Parathyroid adenoma (tissue), 2 donors: ENCODE measurements around the gene ZNF816.

ENCODE experiments used
- H2AFZ ChIP-seq: fragments of 300-600 bp; sonication (generic); one replicate; pipeline ENCODE4 v1.7.0; 2017; ENCODE audit warnings: antibody characterized with exemption, mild to moderate bottlenecking
- H3K27ac ChIP-seq: fragments of 300-600 bp; sonication (generic); one replicate; pipeline ENCODE4 v1.7.0; 2017
- H3K27me3 ChIP-seq: fragments of 300-600 bp; sonication (generic); one replicate; pipeline ENCODE4 v1.7.0; 2017; ENCODE audit warnings: low read length; ENCODE audit not compliant: control insufficient read depth, insufficient read depth
- H3K36me3 ChIP-seq: fragments of 300-600 bp; sonication (generic); one replicate; pipeline ENCODE4 v1.7.0; 2017; ENCODE audit warnings: low read length; ENCODE audit not compliant: control insufficient read depth, insufficient read depth
- H3K4me1 ChIP-seq: fragments of 300-600 bp; sonication (generic); one replicate; pipeline ENCODE4 v1.7.0; 2017; ENCODE audit warnings: control low read depth
- H3K4me2 ChIP-seq: fragments of 300-600 bp; sonication (generic); one replicate; pipeline ENCODE4 v1.7.0; 2017; ENCODE audit warnings: low read length
- H3K4me3 ChIP-seq: fragments of 300-600 bp; sonication (generic); one replicate; pipeline ENCODE4 v1.7.0; 2017; ENCODE audit warnings: low read depth, low read length
- H3K79me2 ChIP-seq: fragments of 300-600 bp; sonication (generic); one replicate; pipeline ENCODE4 v1.7.0; 2017; ENCODE audit warnings: control low read depth
- H3K9ac ChIP-seq: fragments of 300-600 bp; sonication (generic); one replicate; pipeline ENCODE4 v1.7.0; 2017; ENCODE audit warnings: mild to moderate bottlenecking
- H3K9me3 ChIP-seq: fragments of 300-600 bp; sonication (generic); one replicate; pipeline ENCODE4 v1.7.0; 2017; ENCODE audit warnings: low read length; ENCODE audit not compliant: control insufficient read depth
- CTCF ChIP-seq: fragments of 300-600 bp; sonication (generic); IDR thresholded peaks from one replicate; pipeline ENCODE4 v1.7.0; 2017; ENCODE audit warnings: antibody characterized with exemption, mild to moderate bottlenecking
- donor health status: primary hyperparathyroidism.

The ZNF816 gene

GRCh38 chr19:53007606-53008005 lies 44.9 kb upstream of the ZNF816 start:
- Histone ChIP-seq H3K9ac (no peak overlapping the region), H3K9me3 (no peaks in the 10 kb centered on the region), H3K36me3 (no peaks in the 10 kb centered on the region), H3K4me3 (no peak overlapping the region), H3K4me2 (no peak overlapping the region), H3K27me3 (no peaks in the 10 kb centered on the region), H3K4me1 (no peaks in the 10 kb centered on the region), H3K79me2 (no peaks in the 10 kb centered on the region), H3K27ac (no peak overlapping the region), H2AFZ (no peak overlapping the region)
- no peak for TF ChIP-seq CTCF

GRCh38 chr19:53007200-53007599 lies 44.5 kb upstream of the ZNF816 start:
- Histone ChIP-seq H3K79me2 (no peaks in the 10 kb centered on the region), H3K4me3 (no peak overlapping the region), H3K27ac (no peak overlapping the region), H3K36me3 (no peaks in the 10 kb centered on the region), H2AFZ (no peak overlapping the region), H3K9ac (no peak overlapping the region), H3K27me3 (no peaks in the 10 kb centered on the region), H3K4me2 (no peak overlapping the region), H3K4me1 (no peaks in the 10 kb centered on the region), H3K9me3 (no peaks in the 10 kb centered on the region)
- TF ChIP-seq CTCF: no peak

- Histone ChIP-seq H3K79me2 (no peaks in the 10 kb centered on the region), H3K4me2 (no peak overlapping the region), H3K4me1 (no peaks in the 10 kb centered on the region), H3K9ac (no peak overlapping the region), H3K36me3 (no peaks in the 10 kb centered on the region), H3K27me3 (no peaks in the 10 kb centered on the region), H2AFZ (no peak overlapping the region), H3K27ac (no peak overlapping the region), H3K9me3 (no peaks in the 10 kb centered on the region), H3K4me3 (no peak overlapping the region)
- TF ChIP-seq CTCF: no peak
Measured at GRCh38 chr19:53004242-53004641, 41.6 kb upstream of the ZNF816 start.

- Histone ChIP-seq H3K4me3 (no peak overlapping the region), H3K27me3 (no peaks in the 10 kb centered on the region)
Measured at GRCh38 chr19:53002479-53002878, 39.8 kb upstream of the ZNF816 start.

More at GRCh38 chr19:53002479-53002878, 39.8 kb upstream of the ZNF816 start:
- Histone ChIP-seq H3K4me1 (no peaks in the 10 kb centered on the region), H3K4me2 (no peak overlapping the region), H2AFZ (no peak overlapping the region), H3K36me3 (no peaks in the 10 kb centered on the region), H3K79me2 (no peaks in the 10 kb centered on the region), H3K27ac (no peak overlapping the region), H3K9me3 (no peaks in the 10 kb centered on the region), H3K9ac (no peak overlapping the region)
- TF ChIP-seq CTCF: no peak
